Endothelial cell of umbilical vein (primary cell): Measurements from ENCODE around the gene CYBC1. TPM values are rescaled to one million over a fixed set of nuclear protein-coding genes. Genes with fewer than 3 reads are reported as not detected.

ENCODE experiments used
- BruUV-seq: library from RNA; stranded (reverse); fragments of 400-500 nt; replicated peaks from 2 replicates; lab custom pipeline; 2021; lab: Mats Ljungman, UMichigan
- CTCF ChIA-PET: fragments of 300-600, 350-600 bp; sonication (Branson Sonifier 250); formaldehyde crosslinking; loops from one replicate; lab custom pipeline; 2021; ENCODE audit warnings: antibody characterized with exemption, inconsistent platforms; lab: Charles Lee
- POLR2A ChIA-PET: fragments of 300-600, 350-600 bp; sonication (Branson Sonifier 250); formaldehyde crosslinking; loops from one replicate; lab custom pipeline; 2021; ENCODE audit warnings: antibody characterized with exemption, inconsistent platforms; lab: Charles Lee
- DNase-seq: peaks from one replicate; pipeline ENCODE4 v3.0.0-alpha.2; 2011; ENCODE audit warnings: low read depth, low spot score
- FAIRE-seq: peaks from 2 replicates; lab custom pipeline; 2011; peaks lifted over from hg19 to GRCh38; lab: Jason Lieb, UNC
- H2AFZ ChIP-seq: 2 replicates; pipeline ENCODE4 v1.6.0; 2012; ENCODE audit warnings: low read depth, low read length, control low read depth, inconsistent platforms
- H3K27ac ChIP-seq: 2 replicates; pipeline ENCODE4 v1.5.1; 2011; ENCODE audit warnings: low read depth, mild to moderate bottlenecking, control low read depth, low read length, moderate library complexity; ENCODE audit not compliant: insufficient read depth
- H3K27me3 ChIP-seq, 2 experiments: 2 replicates each; pipeline versions ENCODE4 v1.6.0 to v1.6.1; 2011; ENCODE audit warnings: low read length in 2 of 2, mixed read lengths in 1 of 2; ENCODE audit not compliant: control insufficient read depth in 2 of 2, insufficient read depth in 2 of 2
- H3K36me3 ChIP-seq, 2 experiments: 2 replicates in 1 of 2; 3 replicates in 1 of 2; pipeline ENCODE4 v1.5.1; 2011; ENCODE audit warnings: low read length in 2 of 2, mild to moderate bottlenecking in 1 of 2, moderate library complexity in 1 of 2; ENCODE audit not compliant: control insufficient read depth in 2 of 2, insufficient read depth in 2 of 2; ENCODE audit errors: extremely low read depth in 1 of 2
- H3K4me1 ChIP-seq: 3 replicates; pipeline ENCODE4 v1.5.1; 2011; ENCODE audit warnings: mild to moderate bottlenecking, low read length; ENCODE audit not compliant: control insufficient read depth, insufficient read depth; ENCODE audit errors: extremely low read depth
- H3K4me2 ChIP-seq: 2 replicates; pipeline ENCODE4 v1.6.1; 2011; ENCODE audit warnings: low read length, control low read depth, mixed read lengths; ENCODE audit not compliant: insufficient read depth
- H3K4me3 ChIP-seq, 3 experiments: fragments of 200-600 bp in 1 of 3; sonication (generic), shearing (Covaris generic) in 1 of 3; replicated peaks in 1 of 3; 2 replicates each; pipeline ENCODE4 v1.5.1; 2011 to 2016; ENCODE audit warnings: control low read depth in 3 of 3, low read length in 3 of 3, mild to moderate bottlenecking in 2 of 3, inconsistent platforms in 1 of 3, low read depth in 1 of 3, moderate library complexity in 1 of 3; ENCODE audit not compliant: insufficient read depth in 1 of 3
- H3K79me2 ChIP-seq: 2 replicates; pipeline ENCODE4 v1.6.0; 2012; ENCODE audit warnings: low read length, inconsistent platforms; ENCODE audit not compliant: control insufficient read depth, insufficient read depth
- H3K9ac ChIP-seq: replicated peaks from 2 replicates; pipeline ENCODE3; 2011; ENCODE audit warnings: low read length, control low read depth; ENCODE audit not compliant: insufficient read depth; ENCODE audit errors: extremely low read depth
- H3K9me1 ChIP-seq: replicated peaks from 3 replicates; pipeline ENCODE4 v1.6.0; 2011; ENCODE audit warnings: mild to moderate bottlenecking, low read length; ENCODE audit not compliant: control insufficient read depth, insufficient read depth; ENCODE audit errors: extremely low read depth
- H3K9me3 ChIP-seq: replicated peaks from 2 replicates; pipeline ENCODE4 v1.5.1; 2012; ENCODE audit warnings: low read length, inconsistent platforms; ENCODE audit not compliant: control insufficient read depth, insufficient read depth
- H4K20me1 ChIP-seq: replicated peaks from 2 replicates; pipeline ENCODE3; 2011; ENCODE audit warnings: mild to moderate bottlenecking, low read length; ENCODE audit not compliant: control insufficient read depth, insufficient read depth; ENCODE audit errors: extremely low read depth
- EZH2 ChIP-seq: IDR thresholded peaks from 2 replicates; pipeline ENCODE4 v1.6.1; 2012; ENCODE audit warnings: borderline replicate concordance, low read depth, mild to moderate bottlenecking, moderate library complexity, low read length, inconsistent platforms; ENCODE audit not compliant: severe bottlenecking
- FOS ChIP-seq: IDR thresholded peaks from 2 replicates; pipeline ENCODE4 v1.6.1; 2011; ENCODE audit warnings: mild to moderate bottlenecking, low read length, moderate library complexity, borderline replicate concordance; ENCODE audit not compliant: insufficient read depth
- GATA2 ChIP-seq: IDR thresholded peaks from 2 replicates; pipeline ENCODE4 v1.7.0; 2011; ENCODE audit warnings: low read depth, mild to moderate bottlenecking, moderate library complexity, mixed read lengths, low read length; ENCODE audit not compliant: insufficient read length, insufficient read depth
- JUN ChIP-seq: IDR thresholded peaks from 2 replicates; pipeline ENCODE4 v1.6.1; 2011; ENCODE audit warnings: borderline replicate concordance, low read depth; ENCODE audit not compliant: insufficient read length, insufficient read depth
- MYC ChIP-seq: IDR thresholded peaks from one replicate; pipeline ENCODE4 v1.6.1; 2011; ENCODE audit warnings: mild to moderate bottlenecking, low read depth, low read length
- POLR2A ChIP-seq: IDR thresholded peaks from 2 replicates; pipeline ENCODE4 v1.6.1; 2012; ENCODE audit warnings: low read depth, mild to moderate bottlenecking, control low read depth, low read length
- POLR2AphosphoS5 ChIP-seq: IDR thresholded peaks from 2 replicates; pipeline ENCODE4 v1.6.1; 2012; ENCODE audit warnings: low read depth, mild to moderate bottlenecking, control low read depth, low read length, moderate library complexity; ENCODE audit not compliant: insufficient read depth
- dilution Hi-C: fragments of 300-500 bp; cut with MboI; formaldehyde crosslinking; loops from one replicate; pipeline ENCODE4 v1.15.0; 2019; ENCODE audit warnings: low sequenced_read_pairs; ENCODE audit not compliant: extremely low pct_ligation_motif_present
- intact Hi-C: fragments of 100-400 bp; cut with micrococcal nuclease; formaldehyde crosslinking; loops from one replicate; pipeline ENCODE4 v1.10.0; 2022
- polyA plus RNA-seq, 4 experiments: library from polyadenylated mRNA; depleted of rRNA in 3 of 4; stranded (reverse) in 3 of 4; unstranded in 1 of 4; fragments of >200 nt; gene quantifications; 2 replicates each; pipeline versions ENCODE4 v1.2.1 to v1.2.3, GENCODE V29; 2011 to 2012; ENCODE audit warnings: missing spikeins in 1 of 4
- total RNA-seq: library from RNA; stranded (reverse); gene quantifications from 2 replicates; pipeline ENCODE4 v1.2.3, GENCODE V29; 2021
- TF ChIP-seq, protein P1 (sequence below), 2 donors: IDR thresholded peaks; 1 replicate in 1 of 2; 2 replicates in 1 of 2; pipeline ENCODE4 v1.5.1; 2011; ENCODE audit warnings: low read length in 2 of 2, mild to moderate bottlenecking in 2 of 2, moderate library complexity in 2 of 2, control low read depth in 1 of 2, inconsistent platforms in 1 of 2, low read depth in 1 of 2; ENCODE audit not compliant: insufficient read depth in 1 of 2; ENCODE audit errors: extremely low read depth in 1 of 2
- TF ChIP-seq, protein P2 (sequence below): IDR thresholded peaks from 2 replicates; pipeline ENCODE4 v1.6.1; 2011; ENCODE audit not compliant: insufficient read depth, insufficient read length

The CYBC1 gene
- total and polyA plus RNA-seq, 2 donors (not counting 3 experiments of a cell fraction or from before 2014, with no cell fraction given), result 71.8 to 81.5 TPM

DNA sequence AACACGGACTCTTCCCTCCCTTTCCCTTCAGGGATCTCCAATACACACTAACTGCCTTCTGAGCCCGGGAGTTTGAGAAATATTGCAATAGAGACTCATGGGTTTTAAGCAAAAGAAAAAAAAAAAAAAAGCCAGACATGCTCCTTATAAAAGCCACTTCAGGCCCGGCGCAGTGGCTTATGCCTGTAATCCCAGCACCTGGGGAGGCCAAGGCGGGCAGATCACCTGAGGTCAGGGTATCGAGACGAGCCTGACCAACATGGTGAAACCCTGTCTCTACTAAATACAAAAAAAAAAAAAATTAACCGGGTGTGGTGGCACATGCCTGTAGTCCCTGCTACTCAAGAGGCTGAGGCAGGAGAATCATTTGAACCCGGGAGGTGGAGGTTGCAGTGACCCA, 34.8 kb downstream of the CYBC1 start:
- H3K9me1 ChIP-seq, result no peaks in the 10 kb centered on the region
- H3K9ac ChIP-seq, result no peak overlapping the region
- H2AFZ ChIP-seq, result no peak overlapping the region
- dilution Hi-C loops, result no loop called here
- no peaks in the 10 kb centered on the region for H3K9me3 ChIP-seq
- H3K27me3 ChIP-seq, result no peaks in the 10 kb centered on the region
- peaks cover 12% of the 10 kb centered on the region for H3K4me1 ChIP-seq
- TF ChIP-seq GATA2 (no peak), JUN (no peak), POLR2AphosphoS5 (no peak), POLR2A (no peak), EZH2 (no peak), FOS (no peak), MYC (no peak)
- TF ChIP-seq, protein P1, sequence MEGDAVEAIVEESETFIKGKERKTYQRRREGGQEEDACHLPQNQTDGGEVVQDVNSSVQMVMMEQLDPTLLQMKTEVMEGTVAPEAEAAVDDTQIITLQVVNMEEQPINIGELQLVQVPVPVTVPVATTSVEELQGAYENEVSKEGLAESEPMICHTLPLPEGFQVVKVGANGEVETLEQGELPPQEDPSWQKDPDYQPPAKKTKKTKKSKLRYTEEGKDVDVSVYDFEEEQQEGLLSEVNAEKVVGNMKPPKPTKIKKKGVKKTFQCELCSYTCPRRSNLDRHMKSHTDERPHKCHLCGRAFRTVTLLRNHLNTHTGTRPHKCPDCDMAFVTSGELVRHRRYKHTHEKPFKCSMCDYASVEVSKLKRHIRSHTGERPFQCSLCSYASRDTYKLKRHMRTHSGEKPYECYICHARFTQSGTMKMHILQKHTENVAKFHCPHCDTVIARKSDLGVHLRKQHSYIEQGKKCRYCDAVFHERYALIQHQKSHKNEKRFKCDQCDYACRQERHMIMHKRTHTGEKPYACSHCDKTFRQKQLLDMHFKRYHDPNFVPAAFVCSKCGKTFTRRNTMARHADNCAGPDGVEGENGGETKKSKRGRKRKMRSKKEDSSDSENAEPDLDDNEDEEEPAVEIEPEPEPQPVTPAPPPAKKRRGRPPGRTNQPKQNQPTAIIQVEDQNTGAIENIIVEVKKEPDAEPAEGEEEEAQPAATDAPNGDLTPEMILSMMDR (IDR thresholded peaks at IDR 0.05; ENCODE audit: extremely low read depth in 1 of 2, insufficient read depth in 1 of 2, low read depth in 1 of 2, low read length in 2 of 2), result no peak
- TF ChIP-seq, protein P2, sequence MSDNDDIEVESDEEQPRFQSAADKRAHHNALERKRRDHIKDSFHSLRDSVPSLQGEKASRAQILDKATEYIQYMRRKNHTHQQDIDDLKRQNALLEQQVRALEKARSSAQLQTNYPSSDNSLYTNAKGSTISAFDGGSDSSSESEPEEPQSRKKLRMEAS, result no peak
- H3K4me3 ChIP-seq, result no peak overlapping the region
- BruUV-seq, result no TSS peak
- DNase-seq (no peak), FAIRE-seq (no peak)
- H3K36me3 ChIP-seq, result no peaks in the 10 kb centered on the region
- no peaks in the 10 kb centered on the region for H4K20me1 ChIP-seq
- POLR2A ChIA-PET, result no interaction called here
- CTCF ChIA-PET, result interaction anchor here (0.5 kb wide), 1 partner anchor 66 kb away, joined by 3 read pairs; no protein-coding TSS in a partner anchor
- intact Hi-C loops, result loop anchor here (5.0 to 10.0 kb wide), 3 partner anchors 118 to 381 kb away; partner anchors contain the start of genes DCXR and RAC3
- H3K79me2 ChIP-seq, result no peaks in the 10 kb centered on the region
- H3K27ac ChIP-seq, result no peak overlapping the region
- H3K4me2 ChIP-seq, result no peak overlapping the region
